LNCAP (cell line): ENCODE data around the gene CMTM4.

ENCODE experiments used
- CTCF ChIP-seq: fragments of 450-650 bp; IDR thresholded peaks from 2 replicates; pipeline ENCODE4 v1.5.1; 2017; ENCODE audit warnings: mild to moderate bottlenecking

Gene CMTM4

GRCh38 chr16:66693149-66693548 is 3.4 kb downstream of the CMTM4 start:
- TF ChIP-seq CTCF: no peak

- TF ChIP-seq CTCF: no peak
Observed at GRCh38 chr16:66692341-66692740, 4.2 kb downstream of the CMTM4 start.

GRCh38 chr16:66691234-66691633 is 5.3 kb downstream of the CMTM4 start:
- no peak for TF ChIP-seq CTCF

GRCh38 chr16:66690106-66690847 is 6.3 kb downstream of the CMTM4 start:
- TF ChIP-seq CTCF: no peak

GRCh38 chr16:66689282-66689681 is 7.3 kb downstream of the CMTM4 start:
- TF ChIP-seq CTCF: no peak

- no peak for TF ChIP-seq CTCF
Observed at GRCh38 chr16:66687906-66688625, 8.5 kb downstream of the CMTM4 start.

- TF ChIP-seq CTCF: no peak
Observed at GRCh38 chr16:66682271-66682670, 14.3 kb downstream of the CMTM4 start.
